Muscle layer of colon (tissue), 2 donors: Measurements from ENCODE around the gene CTIF.

ENCODE experiments used
- H3K27ac ChIP-seq: one replicate; pipeline ENCODE4 v1.7.0; 2013; ENCODE audit warnings: low read depth, mild to moderate bottlenecking, low read length, moderate library complexity
- H3K27me3 ChIP-seq, 2 donors: one replicate each; pipeline ENCODE4 v1.7.0; 2013; ENCODE audit warnings: low read length in 2 of 2, mild to moderate bottlenecking in 2 of 2; ENCODE audit not compliant: insufficient read depth in 2 of 2, control insufficient read depth in 1 of 2
- H3K36me3 ChIP-seq: one replicate; pipeline ENCODE4 v1.7.0; 2013; ENCODE audit warnings: mild to moderate bottlenecking, low read length; ENCODE audit not compliant: insufficient read depth
- H3K4me1 ChIP-seq: one replicate; pipeline ENCODE4 v1.7.0; 2013; ENCODE audit warnings: mild to moderate bottlenecking, low read length; ENCODE audit not compliant: insufficient read depth
- H3K4me3 ChIP-seq, 2 donors: one replicate each; pipeline ENCODE4 v1.7.0; 2013; ENCODE audit warnings: low read length in 2 of 2, low read depth in 1 of 2, mild to moderate bottlenecking in 1 of 2, moderate library complexity in 1 of 2
- H3K9ac ChIP-seq: one replicate; pipeline ENCODE4 v1.7.0; 2013; ENCODE audit warnings: low read length
- H3K9me3 ChIP-seq: one replicate; pipeline ENCODE4 v1.7.0; 2013; ENCODE audit warnings: mild to moderate bottlenecking, low read length
- donor health status: abdominal sarcoma.
- donor health status: Adenocarcinoma of cecum.

The CTIF gene

DNA sequence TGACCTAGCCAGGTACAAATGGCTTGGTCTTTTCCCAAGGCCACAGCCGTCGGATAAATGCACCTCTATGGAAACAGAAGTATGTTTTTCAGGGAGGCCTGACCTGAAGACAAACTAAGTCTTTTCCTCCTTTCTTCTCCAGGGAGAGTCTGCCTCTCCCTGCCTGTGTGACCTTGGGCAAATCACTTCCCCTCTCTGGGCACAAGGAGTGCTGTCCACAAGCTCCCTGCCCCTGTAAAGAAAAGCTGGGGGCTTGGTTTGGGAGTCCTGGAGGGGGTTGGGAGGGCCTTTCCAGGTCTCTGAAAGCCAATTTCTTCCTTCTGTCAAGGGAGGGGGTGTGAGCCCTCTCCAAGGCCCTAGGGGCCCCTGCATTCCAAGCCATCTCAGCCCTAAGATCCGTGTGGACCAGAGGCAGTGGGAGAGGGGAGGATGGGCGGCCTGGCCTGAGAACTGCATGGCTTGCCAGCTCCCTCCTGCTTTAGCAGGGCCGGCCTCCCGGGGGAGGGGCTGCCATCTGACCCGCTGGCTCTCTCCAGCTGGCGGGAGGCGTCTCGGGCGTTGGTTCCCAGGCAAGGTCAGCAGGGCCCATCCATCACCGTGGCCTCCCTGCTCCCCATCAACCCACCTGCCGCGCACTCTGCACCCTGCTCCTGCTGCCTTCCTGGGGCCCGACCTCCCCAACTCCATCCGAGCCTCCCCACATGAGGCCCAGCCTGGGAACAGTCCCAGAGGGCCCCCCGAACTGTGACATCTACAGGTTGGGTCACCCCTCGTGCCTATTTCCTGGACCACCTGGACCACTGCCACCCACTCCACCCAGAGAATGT is 350.5 kb downstream of the CTIF start:
- H3K9me3 ChIP-seq, result no peaks in the 10 kb centered on the region
- no peaks in the 10 kb centered on the region for H3K36me3 ChIP-seq
- no peak overlapping the region for H3K9ac ChIP-seq
- H3K27me3 ChIP-seq, result no peaks in the 10 kb centered on the region
- H3K4me3 ChIP-seq, result no peak overlapping the region
- no peak overlapping the region for H3K27ac ChIP-seq
- peaks cover 12% of the 10 kb centered on the region for H3K4me1 ChIP-seq

GRCh38 chr18:48889981-48890762 is 351.3 kb downstream of the CTIF start:
- H3K27ac ChIP-seq, result no peak overlapping the region
- H3K4me3 ChIP-seq, result no peak overlapping the region
- H3K9me3 ChIP-seq, result no peaks in the 10 kb centered on the region
- no peaks in the 10 kb centered on the region for H3K36me3 ChIP-seq
- H3K4me1 ChIP-seq, result peaks cover 12% of the 10 kb centered on the region
- no peak overlapping the region for H3K9ac ChIP-seq
- no peaks in the 10 kb centered on the region for H3K27me3 ChIP-seq

DNA sequence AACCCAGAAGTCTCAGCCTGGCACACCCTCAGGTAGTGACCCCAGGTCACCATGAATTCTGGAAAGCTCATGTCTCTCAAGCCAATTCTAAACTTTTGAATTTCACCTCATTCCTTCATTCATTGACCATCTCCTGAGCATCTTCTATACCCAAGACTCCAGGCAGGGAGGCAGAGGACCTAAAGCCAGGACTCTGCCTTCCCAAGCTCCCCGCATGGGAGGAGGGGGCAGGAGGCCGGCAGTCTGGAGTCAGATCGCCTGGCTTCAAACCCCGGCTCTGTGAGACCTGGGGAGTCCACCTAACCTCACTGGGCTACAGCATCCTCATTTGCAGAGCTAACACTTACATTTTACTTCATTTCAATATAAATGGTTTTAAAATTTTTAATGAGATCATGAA is 352.9 kb downstream of the CTIF start:
- Histone ChIP-seq H3K27me3 (no peaks in the 10 kb centered on the region), H3K4me1 (peaks cover 12% of the 10 kb centered on the region), H3K36me3 (no peaks in the 10 kb centered on the region), H3K27ac (no peak overlapping the region), H3K9me3 (no peaks in the 10 kb centered on the region), H3K9ac (no peak overlapping the region), H3K4me3 (no peak overlapping the region)

DNA sequence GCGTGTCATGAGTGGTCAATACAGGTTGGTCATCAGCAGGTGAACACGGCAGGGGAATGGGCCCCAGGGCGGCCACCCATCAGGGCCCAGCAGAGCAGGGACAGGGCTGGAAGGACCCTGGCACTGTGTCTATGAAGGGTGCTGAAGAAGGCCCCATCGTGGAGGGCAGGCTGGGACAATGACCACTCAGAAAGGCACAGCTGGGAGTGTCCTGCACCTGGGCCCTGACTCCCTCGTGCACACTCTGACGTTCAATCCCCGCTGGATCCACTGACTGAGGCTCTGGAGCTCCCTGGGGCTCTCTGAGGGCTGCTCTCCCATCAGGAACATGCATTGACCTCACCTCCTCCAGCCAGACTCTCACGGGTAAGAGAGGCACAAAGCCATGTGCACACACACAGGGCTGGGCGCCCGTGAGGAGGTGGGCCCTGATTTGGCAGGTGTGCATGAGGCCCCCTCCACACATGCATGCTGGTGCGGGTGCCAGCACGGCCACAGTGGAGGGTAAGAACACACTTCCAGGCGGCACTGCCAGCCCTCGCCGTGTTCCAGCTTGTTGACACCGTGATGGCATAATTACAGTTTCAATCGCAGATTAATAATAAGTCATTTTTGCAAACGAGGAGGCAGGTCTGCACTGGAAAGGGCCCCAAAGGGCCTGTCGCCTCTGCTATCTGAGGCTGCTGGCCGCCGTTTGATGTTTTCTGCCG is 353.5 kb downstream of the CTIF start:
- no peaks in the 10 kb centered on the region for H3K36me3 ChIP-seq
- H3K9ac ChIP-seq, result no peak overlapping the region
- no peak overlapping the region for H3K4me3 ChIP-seq
- no peaks in the 10 kb centered on the region for H3K9me3 ChIP-seq
- no peak overlapping the region for H3K27ac ChIP-seq
- H3K4me1 ChIP-seq, result peaks cover 12% of the 10 kb centered on the region
- no peaks in the 10 kb centered on the region for H3K27me3 ChIP-seq

DNA sequence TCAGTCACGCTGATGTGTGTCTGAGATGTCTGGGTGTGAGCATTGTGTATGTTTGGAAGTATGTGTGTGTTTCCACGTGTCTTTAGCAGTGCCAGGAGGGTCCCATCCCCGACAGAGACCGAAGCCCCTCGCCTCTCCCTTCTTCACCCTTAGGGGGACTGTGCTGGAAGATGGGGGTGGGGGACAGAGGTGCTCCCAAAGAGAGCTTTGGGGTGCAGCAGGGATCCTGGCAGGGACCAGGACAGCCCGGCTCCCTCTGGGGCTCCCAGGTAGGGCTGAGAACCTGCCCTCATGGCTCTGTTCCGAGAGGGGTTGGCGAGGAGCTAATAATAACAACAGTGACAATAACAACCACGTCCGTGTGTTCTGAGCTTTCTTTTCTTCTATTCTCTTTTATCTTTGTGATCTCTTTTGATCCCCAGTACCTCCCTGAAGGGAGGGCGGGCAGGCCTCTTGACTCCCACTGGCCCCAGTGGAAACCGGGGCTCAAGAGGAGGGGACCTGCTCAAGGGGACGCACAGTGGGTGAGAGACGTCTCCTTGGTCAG is 354.3 kb downstream of the CTIF start:
- Histone ChIP-seq H3K9ac (no peak overlapping the region), H3K27me3 (no peaks in the 10 kb centered on the region), H3K9me3 (no peaks in the 10 kb centered on the region), H3K4me3 (no peak overlapping the region), H3K36me3 (no peaks in the 10 kb centered on the region), H3K27ac (no peak overlapping the region), H3K4me1 (peaks cover 12% of the 10 kb centered on the region)

- Histone ChIP-seq H3K4me3 (no peak overlapping the region), H3K4me1 (peaks cover 10% of the 10 kb centered on the region), H3K9me3 (no peaks in the 10 kb centered on the region)
These were observed 355.1 kb downstream of the CTIF start for GRCh38 chr18:48893608-48894600.

GRCh38 chr18:48894799-48895346 is 356.0 kb downstream of the CTIF start:
- no peaks in the 10 kb centered on the region for H3K27me3 ChIP-seq
- H3K4me3 ChIP-seq, result no peak overlapping the region
- no peaks in the 10 kb centered on the region for H3K9me3 ChIP-seq
- H3K36me3 ChIP-seq, result no peaks in the 10 kb centered on the region
- no peak overlapping the region for H3K27ac ChIP-seq
- H3K9ac ChIP-seq, result no peak overlapping the region
- H3K4me1 ChIP-seq, result peaks cover under 1% of the 10 kb centered on the region

More at GRCh38 chr18:48893608-48894600, 355.1 kb downstream of the CTIF start:
- H3K27me3 ChIP-seq, result no peaks in the 10 kb centered on the region
- no peaks in the 10 kb centered on the region for H3K36me3 ChIP-seq
- H3K9ac ChIP-seq, result no peak overlapping the region
- H3K27ac ChIP-seq, result no peak overlapping the region

GRCh38 chr18:48896326-48896874 is 357.6 kb downstream of the CTIF start:
- Histone ChIP-seq H3K27me3 (no peaks in the 10 kb centered on the region), H3K4me1 (peaks cover under 1% of the 10 kb centered on the region), H3K9me3 (no peaks in the 10 kb centered on the region), H3K9ac (no peak overlapping the region), H3K27ac (no peak overlapping the region), H3K36me3 (no peaks in the 10 kb centered on the region), H3K4me3 (no peak overlapping the region)

GRCh38 chr18:48896875-48897511 is 358.2 kb downstream of the CTIF start:
- H3K27ac ChIP-seq, result peak overlapping the region; percentile 30
- H3K4me3 ChIP-seq, result no peak overlapping the region
- H3K4me1 ChIP-seq, result peaks cover 6% of the 10 kb centered on the region
- no peak overlapping the region for H3K9ac ChIP-seq
- no peaks in the 10 kb centered on the region for H3K9me3 ChIP-seq
- H3K27me3 ChIP-seq, result no peaks in the 10 kb centered on the region
- H3K36me3 ChIP-seq, result no peaks in the 10 kb centered on the region

DNA sequence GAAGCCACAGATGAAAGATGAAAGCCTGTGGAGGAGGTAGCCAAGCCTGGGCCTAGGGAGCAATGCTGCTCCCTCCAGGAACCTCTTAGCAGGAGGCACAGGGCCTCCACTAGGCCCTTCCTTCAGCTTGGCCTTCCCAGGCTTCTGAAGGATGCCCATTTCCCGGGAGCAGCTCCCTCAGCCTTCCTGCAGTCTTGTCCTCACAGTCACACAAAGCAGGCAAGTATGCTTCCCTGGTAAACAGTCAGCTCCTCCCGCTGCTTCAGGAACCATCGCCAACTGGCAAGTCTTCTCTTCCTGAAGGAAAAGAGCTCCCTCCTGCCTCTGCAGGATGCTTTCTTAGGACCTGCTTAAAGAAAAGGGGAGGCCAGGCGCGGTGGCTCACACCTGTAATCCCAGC is 358.7 kb downstream of the CTIF start:
- Histone ChIP-seq H3K36me3 (no peaks in the 10 kb centered on the region), H3K9ac (no peak overlapping the region), H3K27ac (no peak overlapping the region)

More for the DNA sequence above, 358.7 kb downstream of the CTIF start:
- H3K4me1 ChIP-seq, result peaks cover 11% of the 10 kb centered on the region
- no peak overlapping the region for H3K4me3 ChIP-seq
- H3K9me3 ChIP-seq, result no peaks in the 10 kb centered on the region
- no peaks in the 10 kb centered on the region for H3K27me3 ChIP-seq
